Liver (tissue), 9 donors: ENCODE measurements around the gene EVI5. TPM values are rescaled to one million over a fixed set of nuclear protein-coding genes. Genes with fewer than 3 reads are reported as not detected.
"Not testable (repeated sequence)": the region's sequence is repeated elsewhere in the genome, so short reads cannot be mapped to it uniquely, and the experiment has no call there.

ENCODE experiments used
- DNase-seq: peaks from one replicate; pipeline ENCODE4 v3.0.0-alpha.2; 2017; ENCODE audit warnings: low spot score
- H3K27ac ChIP-seq, 2 donors: one replicate each; pipeline ENCODE4 v1.7.0; 2013; ENCODE audit warnings: inconsistent platforms in 2 of 2, low read length in 2 of 2, control low read depth in 1 of 2, low read depth in 1 of 2, mild to moderate bottlenecking in 1 of 2
- H3K27me3 ChIP-seq, 4 donors: one replicate each; pipeline versions ENCODE4 v1.6.1 to v1.7.0; 2013; ENCODE audit warnings: low read length in 3 of 4, inconsistent platforms in 1 of 4, mild to moderate bottlenecking in 1 of 4, moderate library complexity in 1 of 4; ENCODE audit not compliant: control insufficient read depth in 4 of 4, insufficient read depth in 4 of 4
- H3K36me3 ChIP-seq, 4 donors: one replicate each; pipeline versions ENCODE4 v1.6.1 to v1.7.0; 2013; ENCODE audit warnings: low read length in 3 of 4, mild to moderate bottlenecking in 3 of 4, low read depth in 1 of 4, moderate library complexity in 1 of 4; ENCODE audit not compliant: control insufficient read depth in 4 of 4, insufficient read depth in 3 of 4
- H3K4me1 ChIP-seq, 4 donors: one replicate each; pipeline versions ENCODE4 v1.6.1 to v1.7.0; 2013; ENCODE audit warnings: low read length in 3 of 4, mild to moderate bottlenecking in 3 of 4, moderate library complexity in 1 of 4; ENCODE audit not compliant: control insufficient read depth in 4 of 4, insufficient read depth in 4 of 4
- H3K4me3 ChIP-seq, 3 donors: one replicate each; pipeline versions ENCODE4 v1.6.1 to v1.7.0; 2013; ENCODE audit warnings: low read length in 3 of 3, control low read depth in 1 of 3, low read depth in 1 of 3, mild to moderate bottlenecking in 1 of 3
- H3K9ac ChIP-seq, 2 donors: one replicate each; pipeline ENCODE4 v1.7.0; 2013; ENCODE audit warnings: low read length in 2 of 2, mild to moderate bottlenecking in 2 of 2, moderate library complexity in 2 of 2, control low read depth in 1 of 2, low read depth in 1 of 2
- H3K9me3 ChIP-seq, 4 donors: one replicate each; pipeline versions ENCODE4 v1.6.1 to v1.7.0; 2013; ENCODE audit warnings: low read length in 3 of 4; ENCODE audit not compliant: control insufficient read depth in 4 of 4
- EGR1 ChIP-seq, 2 donors: IDR thresholded peaks; 2 replicates each; pipeline ENCODE4 v1.6.1; 2016 to 2018; ENCODE audit warnings: antibody characterized with exemption in 2 of 2, low read depth in 2 of 2
- GABPA ChIP-seq, 2 donors: IDR thresholded peaks in 1 of 2; conservative IDR thresholded peaks in 1 of 2; 2 replicates each; pipeline ENCODE4 v1.6.1; 2016; ENCODE audit warnings: antibody characterized with exemption in 2 of 2, mild to moderate bottlenecking in 1 of 2, moderate library complexity in 1 of 2
- HNF4A ChIP-seq, 2 donors: conservative IDR thresholded peaks; 2 replicates each; pipeline ENCODE4 v1.6.1; 2016; ENCODE audit warnings: antibody characterized with exemption in 2 of 2, mild to moderate bottlenecking in 2 of 2
- HNF4G ChIP-seq: IDR thresholded peaks from 2 replicates; pipeline ENCODE4 v1.6.1; 2016; ENCODE audit warnings: antibody characterized with exemption
- JUND ChIP-seq, 2 donors: IDR thresholded peaks; 2 replicates each; pipeline ENCODE4 v1.6.1; 2016; ENCODE audit warnings: antibody characterized with exemption in 2 of 2
- MAX ChIP-seq: IDR thresholded peaks from 2 replicates; pipeline ENCODE4 v1.6.1; 2016; ENCODE audit warnings: antibody characterized with exemption
- NR2F2 ChIP-seq: IDR thresholded peaks from 2 replicates; pipeline ENCODE4 v1.6.1; 2016; ENCODE audit warnings: antibody characterized with exemption
- RAD21 ChIP-seq, 2 donors: IDR thresholded peaks; 2 replicates each; pipeline ENCODE4 v1.6.1; 2016; ENCODE audit warnings: antibody characterized with exemption in 2 of 2, mild to moderate bottlenecking in 2 of 2
- REST ChIP-seq: IDR thresholded peaks from 2 replicates; pipeline ENCODE4 v1.6.1; 2016; ENCODE audit warnings: antibody characterized with exemption, mild to moderate bottlenecking
- RXRA ChIP-seq, 2 donors: IDR thresholded peaks; 2 replicates each; pipeline ENCODE4 v1.6.1; 2017 to 2018; ENCODE audit warnings: antibody characterized with exemption in 2 of 2, mild to moderate bottlenecking in 1 of 2
- SP1 ChIP-seq: IDR thresholded peaks from 2 replicates; pipeline ENCODE4 v1.6.1; 2018; ENCODE audit warnings: antibody characterized with exemption, mild to moderate bottlenecking
- TAF1 ChIP-seq: conservative IDR thresholded peaks from 2 replicates; pipeline ENCODE4 v1.6.1; 2016; ENCODE audit warnings: antibody characterized with exemption, mild to moderate bottlenecking
- YY1 ChIP-seq: IDR thresholded peaks from 2 replicates; pipeline ENCODE4 v1.6.1; 2016; ENCODE audit warnings: antibody characterized with exemption, mild to moderate bottlenecking
- WGBS: extraction: QIAGEN DNeasy Blood & Tissue Kit; methylation state at CpG from one replicate; pipeline ENCODE4 v1.1.7; 2013; 5-methylcytosine and 5-hydroxymethylcytosine counted together
- polyA plus RNA-seq, 2 donors: library from polyadenylated mRNA; stranded (reverse) in 1 of 2; unstranded in 1 of 2; fragments of 200-250 nt in 1 of 2; fragments of >200 nt in 1 of 2; fragmentation: Nextera tagmentation in 1 of 2; extraction: Ambion mirVana in 1 of 2; gene quantifications; one replicate each; pipeline versions ENCODE4 v1.2.1 to v1.2.3, GENCODE V29; 2013 to 2015
- total RNA-seq, 2 donors: library from RNA; depleted of rRNA; stranded (reverse); fragments of >200 nt; gene quantifications; one replicate each; pipeline ENCODE4 v1.2.3, GENCODE V29; 2014
- donor health status: healthy.
- donor health status: healthy.
- donor health status: healthy.
- donor health status: healthy.
- donor health status: healthy.

The EVI5 gene
- total and polyA plus RNA-seq, 4 donors = 4.0 to 35.9 (median 19.1) TPM

DNA sequence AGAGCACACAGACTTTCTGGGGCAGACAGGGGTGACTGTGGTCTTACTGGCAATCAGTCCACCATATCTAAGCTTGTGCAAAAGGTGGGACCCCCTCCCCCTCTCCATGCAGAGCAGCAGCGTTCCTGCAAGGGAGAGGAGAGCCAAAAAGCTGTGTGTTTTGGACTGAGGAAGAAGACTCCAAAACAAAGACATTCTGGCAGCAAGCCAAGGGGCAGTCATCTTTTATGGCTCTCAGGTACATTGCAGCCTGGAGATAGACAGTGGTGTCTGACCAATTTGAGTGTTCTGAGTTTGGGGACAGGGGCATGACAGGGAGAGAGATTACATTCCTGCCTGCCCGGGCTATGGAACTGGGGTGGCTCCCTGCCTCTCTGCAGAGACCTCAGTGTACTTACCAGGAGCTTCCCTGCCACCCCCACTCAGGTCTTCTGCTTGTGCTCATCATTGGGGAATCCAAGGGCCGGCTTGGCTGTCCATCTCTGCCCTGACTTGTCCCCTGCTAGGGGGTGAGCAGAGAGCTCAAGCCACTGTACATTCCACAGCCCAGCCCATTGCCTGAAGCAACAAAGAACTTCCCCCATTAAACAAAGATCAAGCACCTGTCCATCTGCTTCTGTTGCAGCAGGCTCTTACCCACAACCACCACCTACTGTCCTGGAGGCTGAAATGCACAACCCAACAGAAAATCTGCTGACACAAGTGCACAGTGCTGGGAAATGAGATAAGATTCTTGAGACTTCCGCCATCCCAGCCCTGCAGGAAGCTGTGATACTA lies 131.1 kb downstream of the EVI5 start:
- no peak for DNase-seq
- WGBS = 92% methylated on average over 4 of the region's 4 CpGs
- H3K4me1 ChIP-seq = no peaks in the 10 kb centered on the region
- no peak overlapping the region for H3K27ac ChIP-seq
- peaks cover 1 to 21% (median 17%) of the 10 kb centered on the region in 4 donors for H3K36me3 ChIP-seq
- H3K4me3 ChIP-seq = no peak overlapping the region
- no peak for TF ChIP-seq RAD21 (IDR thresholded peaks at IDR 0.05)
- TF ChIP-seq RXRA (IDR thresholded peaks at IDR 0.05) = no peak
- TF ChIP-seq HNF4G = no peak
- TF ChIP-seq TAF1 = no peak
- TF ChIP-seq YY1 = no peak
- no peak for TF ChIP-seq REST
- no peak for TF ChIP-seq HNF4A (conservative IDR thresholded peaks at IDR 0.05)
- peaks cover 0 to 10% (median 5%) of the 10 kb centered on the region in 4 donors for H3K9me3 ChIP-seq
- no peak overlapping the region for H3K9ac ChIP-seq
- no peaks in the 10 kb centered on the region for H3K27me3 ChIP-seq

DNA sequence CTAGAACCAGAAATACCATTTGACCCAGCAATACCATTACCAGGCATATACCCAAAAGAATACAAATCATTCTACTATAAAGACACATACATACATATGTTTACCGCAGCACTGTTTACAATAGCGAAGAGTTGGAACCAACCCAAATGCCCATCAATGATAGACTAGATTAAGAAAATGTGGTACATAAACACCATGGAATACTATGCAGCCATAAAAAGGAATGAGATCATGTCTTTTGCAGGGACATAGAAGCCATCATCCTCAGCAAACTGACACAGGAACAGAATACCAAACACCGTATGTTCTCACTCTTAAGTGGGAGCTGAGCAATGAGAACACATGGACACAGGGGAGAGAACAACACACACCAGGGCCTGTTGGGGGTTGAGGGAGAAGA lies 144.2 kb downstream of the EVI5 start:
- H3K4me1 ChIP-seq, H3K27ac ChIP-seq, H3K4me3 ChIP-seq, DNase-seq, H3K9ac ChIP-seq, H3K36me3 ChIP-seq, H3K9me3 ChIP-seq, H3K27me3 ChIP-seq: not testable (repeated sequence)
- 99% methylated on average over 3 of the region's 3 CpGs for WGBS

DNA sequence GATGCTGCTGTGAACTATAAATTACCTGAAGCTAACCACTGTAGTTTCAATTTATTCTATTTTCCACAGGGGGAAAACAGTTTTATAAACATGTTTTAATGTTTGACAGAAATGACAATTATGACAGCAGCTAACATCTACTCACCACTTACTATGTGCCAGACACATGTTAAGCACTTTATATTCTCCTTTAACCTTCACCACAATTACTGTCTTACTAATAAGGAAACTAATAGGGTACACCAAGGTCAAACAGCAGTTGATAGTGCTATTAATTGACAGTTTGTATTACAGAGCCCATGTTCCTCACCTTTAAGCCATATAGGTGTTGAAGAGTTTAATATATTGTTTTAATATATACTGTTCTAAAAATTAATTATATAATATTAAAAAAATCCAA lies 146.4 kb downstream of the EVI5 start:
- Histone ChIP-seq H3K27me3 (no peaks in the 10 kb centered on the region), H3K4me1 (no peaks in the 10 kb centered on the region), H3K36me3 (peaks cover 0 to 13% (median 10%) of the 10 kb centered on the region in 4 donors), H3K9ac (no peak overlapping the region), H3K27ac (no peak overlapping the region), H3K4me3 (no peak overlapping the region), H3K9me3 (no peaks in the 10 kb centered on the region)
- TF ChIP-seq SP1 (no peak), JUND (IDR thresholded peaks at IDR 0.05) (no peak), HNF4G (no peak), GABPA (IDR thresholded peaks at IDR 0.05 in 1 of 2, conservative IDR thresholded peaks at IDR 0.05 in 1 of 2) (no peak), EGR1 (IDR thresholded peaks at IDR 0.05; ENCODE audit: low read depth in 2 of 2) (no peak), NR2F2 (no peak), REST (no peak), MAX (no peak)
- no peak for DNase-seq

DNA sequence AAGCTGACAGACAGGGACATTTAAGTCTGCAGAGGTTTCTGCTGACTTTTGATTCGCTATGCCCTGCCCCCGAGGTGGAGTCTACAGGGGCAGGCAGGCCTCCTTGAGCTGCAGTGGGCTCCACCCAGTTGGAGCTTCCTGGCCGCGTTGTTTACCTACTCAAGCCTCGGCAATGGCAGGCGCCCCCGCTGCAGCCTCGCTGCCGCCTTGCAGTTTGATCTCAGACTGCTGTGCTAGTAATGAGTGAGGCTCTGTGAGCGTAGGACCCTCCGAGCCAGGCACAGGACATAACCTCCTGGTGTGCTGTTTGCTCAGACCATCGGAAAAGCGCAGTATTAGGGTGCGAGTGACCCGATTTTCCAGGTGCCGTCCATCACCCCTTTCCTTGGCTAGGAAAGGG lies 149.7 kb downstream of the EVI5 start:
- not testable (repeated sequence) for H3K4me3 ChIP-seq, H3K4me1 ChIP-seq, H3K9ac ChIP-seq, DNase-seq, H3K9me3 ChIP-seq, H3K27ac ChIP-seq, H3K27me3 ChIP-seq
- 97% methylated on average over 16 of the region's 16 CpGs for WGBS
- peaks cover 0 to 13% (median 8%) of the 10 kb centered on the region in 4 donors for H3K36me3 ChIP-seq
